Gastrocnemius medialis (tissue), 4 donors: Measurements from ENCODE around the gene SMOC2.

Experiments used
- CTCF ChIP-seq, 5 experiments: fragments of 450-650 bp in 3 of 5; fragments of 200-600 bp in 2 of 5; sonication (generic) in 2 of 5; IDR thresholded peaks in 4 of 5; conservative IDR thresholded peaks in 1 of 5; 1 replicate in 4 of 5; 2 replicates in 1 of 5; pipeline ENCODE4 v1.5.1; 2016 to 2019; ENCODE audit warnings: antibody characterized with exemption in 5 of 5, mild to moderate bottlenecking in 3 of 5, moderate library complexity in 3 of 5
- POLR2A ChIP-seq, 2 donors: fragments of 450-650 bp; IDR thresholded peaks; one replicate each; pipeline ENCODE4 v1.6.1; 2017; ENCODE audit warnings: antibody characterized with exemption in 2 of 2, mild to moderate bottlenecking in 2 of 2, moderate library complexity in 2 of 2

- TF ChIP-seq POLR2A (IDR thresholded peaks at IDR 0.05) (no peak), CTCF (IDR thresholded peaks at IDR 0.05 in 4 of 5, conservative IDR thresholded peaks at IDR 0.05 in 1 of 5) (no peak)
These were observed 237.6 kb downstream of the SMOC2 start for GRCh38 chr6:168678588-168678987.
